ENCODE measurements around the gene NHEJ1. TPM values are rescaled to one million over a fixed set of nuclear protein-coding genes. Genes with fewer than 3 reads are reported as not detected.

NHEJ1 gene, protein sequence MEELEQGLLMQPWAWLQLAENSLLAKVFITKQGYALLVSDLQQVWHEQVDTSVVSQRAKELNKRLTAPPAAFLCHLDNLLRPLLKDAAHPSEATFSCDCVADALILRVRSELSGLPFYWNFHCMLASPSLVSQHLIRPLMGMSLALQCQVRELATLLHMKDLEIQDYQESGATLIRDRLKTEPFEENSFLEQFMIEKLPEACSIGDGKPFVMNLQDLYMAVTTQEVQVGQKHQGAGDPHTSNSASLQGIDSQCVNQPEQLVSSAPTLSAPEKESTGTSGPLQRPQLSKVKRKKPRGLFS
- total RNA-seq: 10 to 100 TPM in 3 of 4 donors, 1 to 10 TPM in 1; 8.6 to 13.8 (median 11.9) TPM

DNA sequence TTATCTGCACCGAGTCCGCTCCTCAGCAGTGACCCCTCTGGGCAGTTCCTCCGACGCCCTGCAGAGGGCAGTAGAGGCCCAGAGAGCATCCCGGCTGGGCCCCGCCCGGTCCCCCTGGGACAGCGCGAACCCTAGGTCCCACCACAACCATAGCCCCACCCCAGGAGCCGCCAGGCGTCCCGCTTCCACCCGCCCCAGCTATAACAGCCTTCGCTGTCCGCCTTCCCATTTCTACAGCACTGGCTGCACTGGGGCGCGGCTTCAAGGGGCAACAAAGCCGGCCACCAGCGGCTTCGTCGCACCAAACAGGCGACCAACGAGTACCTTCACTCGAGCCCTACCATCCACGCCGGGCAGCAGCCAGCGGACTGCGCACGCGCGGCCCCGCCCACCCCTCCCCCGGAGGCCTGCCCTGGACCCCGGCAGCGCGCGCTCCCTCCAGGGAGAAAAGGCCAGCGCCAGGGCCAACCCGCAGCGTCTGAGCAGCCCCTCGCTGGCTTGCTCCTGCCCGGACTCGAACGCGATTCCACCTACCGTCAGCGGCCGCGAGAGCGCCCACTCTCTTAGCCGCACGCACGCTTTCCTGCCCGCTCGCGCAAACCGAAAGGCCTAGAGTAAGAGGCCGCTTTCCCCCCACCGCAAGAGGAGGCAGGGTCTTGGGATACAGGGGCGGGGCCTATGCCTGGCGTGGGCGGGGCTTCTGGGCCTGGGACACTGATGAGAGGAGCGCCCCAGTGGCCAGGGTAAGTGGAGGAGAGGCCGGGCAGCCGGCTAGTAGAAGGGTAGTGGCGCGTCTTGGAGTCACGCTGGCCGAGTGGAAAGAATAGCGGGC, at the start of gene NHEJ1:
Gene NHEJ1 (minus strand): TSS at position 630 of the 832 bp plus-strand sequence. CDS start 2,453 bp downstream, outside the sequence.
- peak in 1 of 2 donors; percentile 72 for TF ChIP-seq POLR2A (IDR thresholded peaks at IDR 0.05)
- TF ChIP-seq, protein P1, sequence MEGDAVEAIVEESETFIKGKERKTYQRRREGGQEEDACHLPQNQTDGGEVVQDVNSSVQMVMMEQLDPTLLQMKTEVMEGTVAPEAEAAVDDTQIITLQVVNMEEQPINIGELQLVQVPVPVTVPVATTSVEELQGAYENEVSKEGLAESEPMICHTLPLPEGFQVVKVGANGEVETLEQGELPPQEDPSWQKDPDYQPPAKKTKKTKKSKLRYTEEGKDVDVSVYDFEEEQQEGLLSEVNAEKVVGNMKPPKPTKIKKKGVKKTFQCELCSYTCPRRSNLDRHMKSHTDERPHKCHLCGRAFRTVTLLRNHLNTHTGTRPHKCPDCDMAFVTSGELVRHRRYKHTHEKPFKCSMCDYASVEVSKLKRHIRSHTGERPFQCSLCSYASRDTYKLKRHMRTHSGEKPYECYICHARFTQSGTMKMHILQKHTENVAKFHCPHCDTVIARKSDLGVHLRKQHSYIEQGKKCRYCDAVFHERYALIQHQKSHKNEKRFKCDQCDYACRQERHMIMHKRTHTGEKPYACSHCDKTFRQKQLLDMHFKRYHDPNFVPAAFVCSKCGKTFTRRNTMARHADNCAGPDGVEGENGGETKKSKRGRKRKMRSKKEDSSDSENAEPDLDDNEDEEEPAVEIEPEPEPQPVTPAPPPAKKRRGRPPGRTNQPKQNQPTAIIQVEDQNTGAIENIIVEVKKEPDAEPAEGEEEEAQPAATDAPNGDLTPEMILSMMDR (IDR thresholded peaks at IDR 0.05): peak; percentile 89 to 99 (median 96)
- intact Hi-C loops (cut with DNase I): loop anchor here (10.0 kb wide), 1 partner anchor 224 kb away; the partner anchor contains the start of gene DNPEP

DNA sequence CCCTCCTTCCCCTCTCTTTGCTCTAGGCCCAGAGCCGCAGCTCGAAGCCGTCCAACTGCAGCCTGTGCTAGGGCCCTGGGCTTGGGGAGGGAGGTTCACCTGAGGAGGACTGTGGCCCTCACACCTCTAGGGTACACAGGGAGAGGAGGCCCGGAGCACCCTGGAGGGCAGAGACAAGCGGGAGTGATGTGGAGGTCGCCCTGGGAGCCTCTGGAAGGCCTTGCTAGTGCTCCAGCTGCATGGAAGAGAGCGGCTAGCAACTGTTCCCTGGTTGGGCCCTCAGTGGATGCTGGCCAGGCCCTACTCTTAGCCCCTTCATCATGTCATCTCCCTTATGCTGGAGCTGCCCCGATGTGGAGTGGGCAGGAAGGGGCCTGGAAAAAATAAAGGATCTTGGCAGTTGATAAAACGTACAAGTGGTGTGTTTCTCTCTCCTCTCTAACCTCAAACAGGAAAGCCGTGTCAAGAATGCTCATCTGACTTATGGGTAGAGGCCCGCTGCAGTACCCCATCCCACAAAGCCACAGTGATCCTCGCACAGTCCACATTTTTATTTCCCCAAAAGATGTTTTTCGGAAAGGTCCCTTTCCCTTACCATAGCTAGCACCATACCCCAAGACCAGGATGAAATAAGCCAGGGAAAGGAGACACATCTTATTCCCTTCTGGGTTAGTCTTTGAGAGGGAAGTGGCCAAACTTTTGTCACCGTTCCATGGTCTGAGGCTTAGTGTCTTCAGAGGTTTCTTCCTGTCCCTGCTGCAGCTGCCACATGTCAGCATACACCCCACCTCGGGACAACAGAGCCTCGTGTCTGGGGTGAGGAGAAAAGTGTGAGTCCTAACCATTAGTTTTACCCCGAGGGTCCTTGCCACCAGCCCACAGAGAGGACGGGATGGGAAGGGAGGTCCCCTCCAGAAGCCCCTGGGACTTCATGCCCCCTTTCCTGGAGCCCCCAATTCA, 48.9 kb upstream of the NHEJ1 start:
- Histone ChIP-seq H3K27me3 (no peaks in the 10 kb centered on the region), H3K36me3 (peaks cover 27 to 53% of the 10 kb centered on the region in 2 donors), H3K9me3 (no peaks in the 10 kb centered on the region), H3K4me1 (peaks cover 17 to 27% of the 10 kb centered on the region in 2 donors), H3K27ac (peak overlapping the region; percentile 59 to 97 (median 94)), H3K4me3 (replicated peaks in 1 of 3) (no peak overlapping the region)
- intact Hi-C loops (cut with DNase I): loop anchor here (5.0 kb wide), 1 partner anchor 32 kb away; the partner anchor contains the start of genes CNPPD1 and RETREG2
- TF ChIP-seq POLR2A (IDR thresholded peaks at IDR 0.05): no peak
- TF ChIP-seq, protein P1 (IDR thresholded peaks at IDR 0.05): no peak
- no peak for DNase-seq
- WGBS, 2 donors: 89 to 92% methylated on average over 18 of the region's 18 CpGs

More for the DNA sequence above, at the start of gene NHEJ1:
- WGBS, 2 donors: 0 to 2% methylated on average over 9 to 40 of the region's 70 CpGs
- no peaks in the 10 kb centered on the region for H3K9me3 ChIP-seq
- DNase-seq: peak; percentile 96 to 97
- peak within 1 kb of the TSS; percentile 90 to 97 (median 93) for H3K27ac ChIP-seq
- peak within 1 kb of the TSS in 2 of 3 donors; percentile 40 to 50 for H3K4me3 ChIP-seq (replicated peaks in 1 of 3)
- H3K27me3 ChIP-seq: no peaks in the 10 kb centered on the region
- peaks cover 4 to 11% of the 10 kb centered on the region in 2 donors for H3K4me1 ChIP-seq
- H3K36me3 ChIP-seq: peaks cover 0 to 3% of the 10 kb centered on the region in 2 donors

DNA sequence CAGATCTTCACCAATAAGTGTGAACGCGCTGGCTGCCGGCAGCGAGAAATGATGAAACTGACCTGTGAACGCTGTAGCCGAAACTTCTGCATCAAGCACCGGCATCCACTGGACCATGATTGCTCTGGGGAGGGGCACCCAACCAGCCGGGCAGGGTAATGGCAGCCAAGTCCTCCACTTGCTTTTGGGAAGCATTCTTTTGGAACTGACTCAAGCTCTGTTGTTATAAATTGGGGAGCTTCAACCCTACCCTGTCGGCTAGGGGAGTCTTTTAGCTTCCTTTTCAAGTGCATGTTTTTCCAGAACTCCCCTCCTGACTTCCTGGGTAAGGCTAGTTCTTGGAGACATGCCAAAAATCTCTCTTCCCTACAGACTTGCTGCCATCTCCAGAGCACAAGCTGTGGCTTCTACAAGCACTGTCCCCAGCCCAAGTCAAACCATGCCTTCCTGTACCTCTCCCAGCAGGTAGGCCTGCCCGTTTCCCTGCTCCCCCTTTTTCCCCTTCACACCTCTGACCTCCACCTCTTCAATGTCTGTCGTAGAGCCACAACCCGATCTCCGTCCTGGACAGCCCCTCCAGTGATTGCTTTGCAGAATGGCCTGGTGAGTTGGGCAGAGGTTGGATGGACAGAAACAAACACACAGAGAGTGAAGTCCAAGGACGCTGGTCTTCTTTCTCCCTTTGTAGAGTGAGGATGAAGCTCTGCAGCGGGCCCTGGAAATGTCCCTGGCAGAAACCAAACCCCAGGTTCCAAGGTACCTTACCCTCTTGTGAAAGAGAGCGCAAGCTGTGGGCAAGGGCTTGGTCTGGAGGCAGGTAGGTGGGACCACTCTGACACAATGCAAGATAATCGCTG, 47.5 kb upstream of the NHEJ1 start:
- intact Hi-C loops (cut with DNase I): no loop called here
- Histone ChIP-seq H3K27me3 (no peaks in the 10 kb centered on the region), H3K27ac (peak overlapping the region; percentile 81 to 97 (median 94)), H3K36me3 (peaks cover 20 to 39% of the 10 kb centered on the region in 2 donors), H3K4me3 (replicated peaks in 1 of 3) (peak overlapping the region in 1 of 3 donors; percentile 54), H3K9me3 (no peaks in the 10 kb centered on the region), H3K4me1 (peaks cover 17 to 27% of the 10 kb centered on the region in 2 donors)
- WGBS, 2 donors: 41 to 60% methylated on average over 17 of the region's 17 CpGs
- peak; percentile 92 to 93 for DNase-seq
- TF ChIP-seq POLR2A (IDR thresholded peaks at IDR 0.05): peak in 1 of 2 donors; percentile 62
- TF ChIP-seq, protein P1 (IDR thresholded peaks at IDR 0.05): no peak
